Activated CD4-positive, alpha-beta T cell treated with anti-CD3 and anti-CD28 coated beads, Interleukin-2, amount 10 ng/mL, durations not matched to agents 24 days and 14 days (primary cell): ENCODE data around the gene CGNL1. TPM values are rescaled to one million over a fixed set of nuclear protein-coding genes. Genes with fewer than 3 reads are reported as not detected.

Experiments
- DNase-seq: peaks from one replicate; pipeline ENCODE4 v3.0.0; 2022
- H3K27ac Mint-ChIP-seq: one replicate; pipeline ENCODE4 v1.8.0; 2022; ENCODE audit warnings: mild to moderate bottlenecking, mixed read lengths
- H3K27me3 Mint-ChIP-seq: one replicate; pipeline ENCODE4 v1.8.0; 2022; ENCODE audit warnings: mixed read lengths
- H3K36me3 Mint-ChIP-seq: one replicate; pipeline ENCODE4 v1.8.0; 2022; ENCODE audit warnings: low read depth, mild to moderate bottlenecking, mixed read lengths
- H3K4me1 Mint-ChIP-seq: one replicate; pipeline ENCODE4 v1.8.0; 2021; ENCODE audit warnings: mixed read lengths
- H3K4me3 Mint-ChIP-seq: one replicate; pipeline ENCODE4 v1.8.0; 2022; ENCODE audit warnings: mild to moderate bottlenecking, moderate library complexity, mixed read lengths
- H3K9me3 Mint-ChIP-seq: one replicate; pipeline ENCODE4 v1.8.0; 2021; ENCODE audit warnings: mixed read lengths
- intact Hi-C: fragments of 100-400 bp; cut with micrococcal nuclease; formaldehyde crosslinking; loops from one replicate; pipeline ENCODE4 v1.15.1; 2023
- total RNA-seq: library from RNA; stranded (reverse); gene quantifications from 2 replicates; pipeline ENCODE4 v1.2.3, GENCODE V29; 2022

The CGNL1 gene, protein sequence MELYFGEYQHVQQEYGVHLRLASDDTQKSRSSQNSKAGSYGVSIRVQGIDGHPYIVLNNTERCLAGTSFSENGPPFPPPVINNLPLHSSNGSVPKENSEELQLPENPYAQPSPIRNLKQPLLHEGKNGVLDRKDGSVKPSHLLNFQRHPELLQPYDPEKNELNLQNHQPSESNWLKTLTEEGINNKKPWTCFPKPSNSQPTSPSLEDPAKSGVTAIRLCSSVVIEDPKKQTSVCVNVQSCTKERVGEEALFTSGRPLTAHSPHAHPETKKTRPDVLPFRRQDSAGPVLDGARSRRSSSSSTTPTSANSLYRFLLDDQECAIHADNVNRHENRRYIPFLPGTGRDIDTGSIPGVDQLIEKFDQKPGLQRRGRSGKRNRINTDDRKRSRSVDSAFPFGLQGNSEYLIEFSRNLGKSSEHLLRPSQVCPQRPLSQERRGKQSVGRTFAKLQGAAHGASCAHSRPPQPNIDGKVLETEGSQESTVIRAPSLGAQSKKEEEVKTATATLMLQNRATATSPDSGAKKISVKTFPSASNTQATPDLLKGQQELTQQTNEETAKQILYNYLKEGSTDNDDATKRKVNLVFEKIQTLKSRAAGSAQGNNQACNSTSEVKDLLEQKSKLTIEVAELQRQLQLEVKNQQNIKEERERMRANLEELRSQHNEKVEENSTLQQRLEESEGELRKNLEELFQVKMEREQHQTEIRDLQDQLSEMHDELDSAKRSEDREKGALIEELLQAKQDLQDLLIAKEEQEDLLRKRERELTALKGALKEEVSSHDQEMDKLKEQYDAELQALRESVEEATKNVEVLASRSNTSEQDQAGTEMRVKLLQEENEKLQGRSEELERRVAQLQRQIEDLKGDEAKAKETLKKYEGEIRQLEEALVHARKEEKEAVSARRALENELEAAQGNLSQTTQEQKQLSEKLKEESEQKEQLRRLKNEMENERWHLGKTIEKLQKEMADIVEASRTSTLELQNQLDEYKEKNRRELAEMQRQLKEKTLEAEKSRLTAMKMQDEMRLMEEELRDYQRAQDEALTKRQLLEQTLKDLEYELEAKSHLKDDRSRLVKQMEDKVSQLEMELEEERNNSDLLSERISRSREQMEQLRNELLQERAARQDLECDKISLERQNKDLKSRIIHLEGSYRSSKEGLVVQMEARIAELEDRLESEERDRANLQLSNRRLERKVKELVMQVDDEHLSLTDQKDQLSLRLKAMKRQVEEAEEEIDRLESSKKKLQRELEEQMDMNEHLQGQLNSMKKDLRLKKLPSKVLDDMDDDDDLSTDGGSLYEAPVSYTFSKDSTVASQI
- not detected in 2 replicates for total RNA-seq

DNA sequence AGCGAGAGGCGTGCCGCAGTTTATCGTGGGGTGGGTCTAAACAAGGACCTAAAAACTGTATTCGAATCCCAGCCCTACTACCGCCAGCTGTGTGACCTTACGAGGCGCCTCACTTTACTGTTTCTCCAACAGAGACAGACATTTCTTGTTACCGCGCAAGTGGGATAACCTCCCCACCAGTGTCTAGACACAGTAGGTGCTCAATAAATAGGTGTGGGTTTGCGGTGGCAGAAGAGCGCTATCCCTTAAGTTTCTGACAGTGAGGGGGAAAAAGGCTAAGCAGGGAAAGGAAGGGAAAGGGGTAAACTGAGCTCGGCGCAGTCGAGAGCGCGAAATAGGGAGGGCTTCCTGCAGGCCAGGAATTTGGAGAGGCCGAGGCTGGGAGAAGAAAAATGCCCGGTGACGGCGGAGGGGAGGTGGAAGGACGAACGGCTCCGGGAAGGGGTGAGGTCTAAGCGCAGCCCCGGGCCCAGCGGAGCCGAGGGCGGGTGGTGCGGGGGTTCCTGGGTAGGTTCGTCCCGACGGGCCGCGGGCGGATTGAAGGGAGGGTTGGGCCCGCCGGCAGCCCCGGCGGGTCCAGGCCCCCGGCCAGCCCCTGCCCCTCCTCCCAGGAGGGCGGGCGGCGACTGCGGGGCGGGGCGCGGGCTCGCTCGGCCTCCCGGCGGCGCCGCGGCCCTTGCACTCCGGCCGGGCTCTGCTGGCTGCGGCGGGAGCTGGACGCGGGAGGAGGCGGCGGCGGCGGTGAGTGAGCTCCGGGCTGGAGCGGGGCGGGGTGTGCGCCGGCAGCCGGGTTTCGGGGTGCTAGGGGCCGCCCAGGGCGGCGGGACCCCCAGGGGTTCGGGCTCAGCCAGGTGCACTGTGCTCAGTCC lies at the start of gene CGNL1:
Gene CGNL1 (plus strand): TSS at position 679 of the 869 bp plus-strand sequence. CDS start 61,495 bp downstream, outside the sequence.
- H3K36me3 Mint-ChIP-seq = peaks cover 3% of the 10 kb centered on the region
- no peak for DNase-seq
- no peaks in the 10 kb centered on the region for H3K9me3 Mint-ChIP-seq
- peaks cover 60% of the 10 kb centered on the region for H3K27me3 Mint-ChIP-seq
- peak within 1 kb of the TSS; percentile 61 for H3K4me3 Mint-ChIP-seq
- peaks cover 6% of the 10 kb centered on the region for H3K4me1 Mint-ChIP-seq
- intact Hi-C loops = no loop called here
- H3K27ac Mint-ChIP-seq = no peak within 1 kb of the TSS

DNA sequence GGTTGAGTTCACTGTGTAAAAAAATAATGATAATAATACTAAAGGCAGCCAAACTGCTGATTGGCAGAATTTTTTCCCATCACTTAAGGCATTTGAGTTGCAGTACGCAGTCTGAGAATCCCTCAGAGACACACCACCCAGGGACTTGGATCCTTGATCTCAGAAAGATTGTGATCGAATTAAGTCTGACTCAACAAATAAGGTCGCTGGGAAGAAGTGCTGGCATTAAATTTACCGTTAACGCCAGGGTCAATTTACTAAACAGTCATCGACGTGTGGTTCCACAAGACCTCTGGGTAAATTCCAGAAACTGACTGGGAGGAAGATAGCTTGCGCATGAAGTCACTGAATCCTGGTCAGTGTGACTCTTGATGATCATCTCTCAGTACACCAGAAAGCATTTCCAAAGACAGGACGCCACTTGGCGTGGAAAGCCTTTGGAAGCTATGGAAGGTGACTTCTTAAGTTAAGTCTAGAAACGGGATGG lies 48.3 kb upstream of the CGNL1 start:
- Mint-ChIP-seq H3K9me3 (no peaks in the 10 kb centered on the region), H3K4me3 (no peak overlapping the region), H3K4me1 (peaks cover 10% of the 10 kb centered on the region), H3K27ac (no peak overlapping the region), H3K27me3 (peaks cover 8% of the 10 kb centered on the region), H3K36me3 (no peaks in the 10 kb centered on the region)
- intact Hi-C loops = no loop called here
- DNase-seq = no peak

DNA sequence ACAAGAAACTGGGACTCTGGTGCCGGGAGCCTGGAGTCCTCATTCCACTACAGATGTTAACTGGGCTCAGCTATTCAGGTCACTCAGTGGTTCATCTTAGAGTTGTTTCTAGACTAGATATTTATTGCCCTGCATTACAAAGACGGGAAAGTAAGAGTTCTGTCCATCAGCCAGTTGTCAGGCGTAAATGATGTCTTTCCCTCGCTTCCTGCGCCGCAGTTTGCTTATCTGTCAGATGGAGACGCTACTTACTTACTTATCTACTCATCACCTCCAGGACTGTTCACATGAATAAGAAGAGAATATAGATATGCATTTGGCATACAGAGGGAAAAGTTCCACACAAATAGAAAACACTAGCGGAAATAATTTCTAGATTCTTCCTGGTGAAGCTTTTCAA lies 47.8 kb upstream of the CGNL1 start:
- DNase-seq = no peak
- Mint-ChIP-seq H3K36me3 (no peaks in the 10 kb centered on the region), H3K27ac (no peak overlapping the region), H3K27me3 (peaks cover 8% of the 10 kb centered on the region), H3K4me3 (no peak overlapping the region), H3K4me1 (peaks cover 8% of the 10 kb centered on the region), H3K9me3 (no peaks in the 10 kb centered on the region)
- intact Hi-C loops = no loop called here

DNA sequence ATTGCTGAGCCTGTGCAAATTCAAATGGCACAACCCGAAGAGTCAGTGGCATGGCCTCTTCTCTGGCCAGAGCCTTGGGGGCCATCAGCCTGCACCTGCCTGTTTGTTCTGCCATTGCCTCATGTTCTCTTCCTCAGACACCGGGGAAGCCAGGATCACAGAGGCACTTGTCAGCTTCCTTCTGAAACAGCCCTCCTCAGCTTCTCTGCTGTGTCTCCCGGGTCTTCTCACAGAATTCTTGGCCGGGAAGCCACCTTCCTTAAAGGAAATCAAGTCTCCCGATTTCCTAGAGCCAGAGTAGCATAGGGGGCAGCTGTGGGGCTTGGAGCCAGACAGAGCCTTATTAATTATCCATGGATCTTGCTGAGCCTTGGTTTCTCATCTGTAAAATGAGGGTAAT lies 47.4 kb upstream of the CGNL1 start:
- Mint-ChIP-seq H3K9me3 (no peaks in the 10 kb centered on the region), H3K36me3 (no peaks in the 10 kb centered on the region), H3K4me1 (peaks cover 6% of the 10 kb centered on the region), H3K4me3 (no peak overlapping the region), H3K27ac (no peak overlapping the region), H3K27me3 (peaks cover 8% of the 10 kb centered on the region)
- intact Hi-C loops = no loop called here
- no peak for DNase-seq

DNA sequence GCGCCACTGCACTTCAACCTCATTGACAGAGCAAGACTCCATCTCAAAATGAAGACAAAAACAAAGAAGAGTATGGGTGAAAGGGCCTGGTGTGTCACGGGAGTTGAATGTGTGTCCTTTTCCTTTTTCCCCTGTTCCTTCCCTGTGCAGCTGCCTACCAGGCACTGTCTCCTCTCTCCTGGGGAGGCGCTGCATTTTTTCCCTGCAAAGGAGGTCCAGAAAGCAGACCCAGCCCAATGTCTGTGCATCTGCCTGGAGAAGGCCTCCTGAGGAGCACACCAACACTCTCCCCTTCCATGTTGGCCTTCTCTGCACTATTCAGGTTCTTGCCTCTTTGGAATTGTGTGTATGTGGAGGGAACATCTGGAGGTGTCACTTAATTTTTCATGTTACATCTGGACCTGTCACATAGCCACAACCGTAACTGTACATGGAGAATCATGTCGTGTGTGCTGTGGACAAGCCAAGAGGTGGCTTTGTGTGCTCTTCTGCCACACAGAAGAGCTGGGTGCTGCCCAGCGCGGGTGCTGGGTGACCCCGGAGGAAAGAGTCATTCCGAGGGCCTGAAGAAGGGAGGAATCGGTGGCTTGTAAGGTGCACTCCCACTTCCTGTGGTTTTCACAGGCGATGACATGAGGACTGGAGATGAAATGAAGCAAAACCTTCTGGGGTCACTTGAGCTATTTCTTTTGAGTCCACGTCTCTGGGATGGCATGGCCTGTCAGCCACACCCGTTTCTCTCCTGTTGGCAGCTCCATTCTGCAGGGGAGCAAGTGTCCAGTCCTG lies 46.5 kb upstream of the CGNL1 start:
- no peak overlapping the region for H3K27ac Mint-ChIP-seq
- H3K4me1 Mint-ChIP-seq = peaks cover 6% of the 10 kb centered on the region
- intact Hi-C loops = no loop called here
- no peaks in the 10 kb centered on the region for H3K36me3 Mint-ChIP-seq
- no peaks in the 10 kb centered on the region for H3K9me3 Mint-ChIP-seq
- peaks cover 8% of the 10 kb centered on the region for H3K27me3 Mint-ChIP-seq
- H3K4me3 Mint-ChIP-seq = no peak overlapping the region
- DNase-seq = no peak

DNA sequence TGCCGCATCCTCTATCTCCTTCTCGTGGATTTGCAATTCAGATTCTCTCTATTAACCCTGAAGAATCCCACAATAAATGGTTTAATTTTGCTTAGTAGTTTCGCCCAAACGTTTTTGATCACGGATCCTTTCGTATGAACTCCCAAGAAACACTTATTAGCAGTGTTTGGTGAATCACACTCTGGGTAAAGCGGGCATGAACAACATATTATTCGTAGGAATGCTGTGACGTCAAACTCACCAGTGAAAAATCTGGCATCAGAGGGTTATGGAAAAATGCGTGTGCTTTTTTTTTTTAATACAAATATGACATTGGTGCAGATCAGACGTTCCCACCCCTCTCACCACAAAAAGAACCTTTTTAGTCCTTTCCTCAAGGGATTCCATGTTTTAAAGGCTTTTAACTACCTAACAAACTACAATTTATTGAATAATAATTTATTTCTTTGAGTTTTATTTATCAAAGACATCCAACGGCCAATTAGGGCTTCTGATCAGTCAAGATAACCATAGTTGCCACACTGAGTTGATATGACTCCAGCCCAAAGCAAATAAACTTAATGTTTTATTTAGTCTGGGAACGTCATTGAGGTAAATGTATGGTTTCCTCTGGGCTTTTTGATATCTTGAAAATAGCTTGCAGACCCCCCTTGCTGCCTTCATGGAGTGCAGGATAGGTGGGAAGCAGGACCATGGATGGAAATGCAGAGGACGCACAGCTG lies 45.5 kb upstream of the CGNL1 start:
- no peak overlapping the region for H3K4me3 Mint-ChIP-seq
- peaks cover 6% of the 10 kb centered on the region for H3K27me3 Mint-ChIP-seq
- H3K4me1 Mint-ChIP-seq = peaks cover 6% of the 10 kb centered on the region
- DNase-seq = no peak
- H3K27ac Mint-ChIP-seq = no peak overlapping the region
- no peaks in the 10 kb centered on the region for H3K9me3 Mint-ChIP-seq
- intact Hi-C loops = no loop called here
- H3K36me3 Mint-ChIP-seq = no peaks in the 10 kb centered on the region

DNA sequence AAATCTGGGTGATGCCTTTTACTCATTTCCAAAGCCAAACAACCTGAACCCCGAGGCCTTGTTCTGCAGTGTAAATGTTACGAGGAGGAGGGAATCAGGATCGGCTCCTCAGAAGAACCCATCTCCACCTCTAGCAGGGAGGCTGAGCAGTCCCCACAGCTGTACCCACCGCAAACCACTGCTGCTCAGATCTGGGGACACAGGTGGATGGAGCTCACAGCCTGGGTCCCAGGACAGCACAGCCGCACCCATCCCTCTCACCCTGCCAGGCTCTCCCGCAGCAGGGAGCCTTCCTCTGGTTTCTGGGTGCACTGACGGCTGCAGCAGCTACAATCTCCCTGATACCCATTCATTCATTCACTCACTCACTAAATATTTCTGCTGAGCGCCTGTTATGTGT lies 44.0 kb upstream of the CGNL1 start:
- H3K4me1 Mint-ChIP-seq = peaks cover 6% of the 10 kb centered on the region
- H3K4me3 Mint-ChIP-seq = no peak overlapping the region
- H3K36me3 Mint-ChIP-seq = no peaks in the 10 kb centered on the region
- H3K27me3 Mint-ChIP-seq = peaks cover 6% of the 10 kb centered on the region
- no peaks in the 10 kb centered on the region for H3K9me3 Mint-ChIP-seq
- H3K27ac Mint-ChIP-seq = no peak overlapping the region
- intact Hi-C loops = no loop called here
- DNase-seq = no peak

DNA sequence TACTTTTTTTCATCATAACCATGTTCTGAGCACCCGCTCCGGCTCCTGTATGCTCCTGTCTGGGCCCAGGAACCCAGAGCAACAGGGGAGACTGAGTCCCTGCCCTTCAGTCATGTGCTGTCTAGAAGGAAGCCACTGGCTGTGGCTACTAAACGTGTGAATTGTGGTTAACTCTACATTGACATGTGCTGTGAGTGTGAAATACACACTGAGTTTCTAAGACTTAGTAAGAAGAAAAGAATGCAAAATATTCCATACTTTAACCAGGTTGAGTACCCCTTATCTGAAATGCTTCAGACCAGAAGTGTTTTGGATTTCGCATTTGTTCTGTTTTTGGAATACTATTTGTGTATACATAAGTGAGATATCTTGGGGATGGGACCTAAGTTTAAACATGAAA lies 42.8 kb upstream of the CGNL1 start:
- intact Hi-C loops = no loop called here
- no peaks in the 10 kb centered on the region for H3K36me3 Mint-ChIP-seq
- DNase-seq = no peak
- H3K4me1 Mint-ChIP-seq = peaks cover 6% of the 10 kb centered on the region
- H3K27ac Mint-ChIP-seq = no peak overlapping the region
- no peaks in the 10 kb centered on the region for H3K9me3 Mint-ChIP-seq
- peaks cover 6% of the 10 kb centered on the region for H3K27me3 Mint-ChIP-seq
- no peak overlapping the region for H3K4me3 Mint-ChIP-seq

DNA sequence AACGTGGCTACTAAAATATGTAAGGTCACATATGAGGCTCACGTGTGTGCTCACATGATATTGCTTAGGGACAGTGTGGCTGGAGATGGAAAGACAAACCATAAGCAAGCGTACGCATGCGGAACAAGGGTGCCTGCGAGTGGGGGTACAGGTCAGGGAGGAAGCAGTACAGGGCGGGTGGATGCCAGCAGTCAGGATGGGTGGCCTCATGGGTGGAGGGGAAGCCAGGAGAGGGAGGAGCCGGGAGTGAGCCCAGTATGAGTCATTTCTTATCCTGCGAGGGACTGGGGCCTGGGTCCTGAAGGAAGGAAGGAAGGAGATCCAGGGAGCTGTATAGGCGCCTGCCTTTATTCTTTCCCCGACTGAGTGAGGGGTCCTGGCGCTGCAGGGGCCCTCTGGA lies 42.0 kb upstream of the CGNL1 start:
- intact Hi-C loops = no loop called here
- Mint-ChIP-seq H3K4me1 (peaks cover 6% of the 10 kb centered on the region), H3K36me3 (no peaks in the 10 kb centered on the region), H3K27me3 (peaks cover 5% of the 10 kb centered on the region), H3K27ac (no peak overlapping the region), H3K9me3 (no peaks in the 10 kb centered on the region), H3K4me3 (no peak overlapping the region)
- no peak for DNase-seq

DNA sequence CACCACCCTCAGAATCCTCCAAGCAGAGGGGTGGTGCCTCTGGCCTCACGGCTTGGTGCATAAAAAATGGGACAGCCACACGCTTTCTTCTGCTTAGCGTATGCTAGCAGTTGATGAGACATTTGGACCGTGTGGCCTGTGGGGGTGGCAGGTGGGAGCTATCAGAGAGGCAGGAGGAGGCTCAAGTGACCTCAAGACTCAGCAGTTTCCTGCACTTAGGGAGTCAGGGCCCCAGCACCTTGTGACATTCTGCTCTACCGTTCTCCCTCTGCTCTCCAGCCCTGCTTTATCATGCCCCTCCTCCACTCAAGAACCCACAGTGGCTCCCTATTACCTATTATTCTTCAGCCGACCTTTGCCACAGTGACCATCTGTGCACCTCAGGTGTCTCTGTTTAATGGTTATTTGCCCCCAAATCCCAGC lies 41.0 kb upstream of the CGNL1 start:
- no peaks in the 10 kb centered on the region for H3K36me3 Mint-ChIP-seq
- no peaks in the 10 kb centered on the region for H3K27me3 Mint-ChIP-seq
- no peaks in the 10 kb centered on the region for H3K9me3 Mint-ChIP-seq
- peaks cover under 1% of the 10 kb centered on the region for H3K4me1 Mint-ChIP-seq
- H3K27ac Mint-ChIP-seq = no peak overlapping the region
- no peak for DNase-seq
- H3K4me3 Mint-ChIP-seq = no peak overlapping the region
- intact Hi-C loops = no loop called here

DNA sequence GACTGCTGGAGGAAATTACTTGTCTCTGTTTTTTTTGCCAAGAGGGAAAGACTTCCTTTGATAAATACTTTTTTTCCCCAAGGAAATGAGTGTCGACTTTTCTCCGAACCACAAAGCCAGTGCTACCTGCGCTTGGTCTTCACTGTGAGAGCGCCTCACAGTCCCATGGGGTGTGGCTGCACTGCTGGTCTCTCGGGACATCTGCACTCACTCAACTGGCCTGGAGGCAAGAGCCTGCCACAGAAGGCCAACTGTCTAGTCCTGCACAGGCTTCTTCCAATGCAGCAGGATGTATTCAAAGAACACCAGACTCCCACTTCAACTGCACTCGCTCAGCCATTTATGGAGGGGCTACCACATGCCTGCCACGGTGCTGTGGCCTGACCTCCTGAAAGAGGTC lies 40.6 kb upstream of the CGNL1 start:
- Mint-ChIP-seq H3K27me3 (peaks cover under 1% of the 10 kb centered on the region), H3K4me3 (no peak overlapping the region), H3K9me3 (no peaks in the 10 kb centered on the region), H3K36me3 (no peaks in the 10 kb centered on the region), H3K4me1 (no peaks in the 10 kb centered on the region), H3K27ac (no peak overlapping the region)
- no peak for DNase-seq
- intact Hi-C loops = no loop called here

DNA sequence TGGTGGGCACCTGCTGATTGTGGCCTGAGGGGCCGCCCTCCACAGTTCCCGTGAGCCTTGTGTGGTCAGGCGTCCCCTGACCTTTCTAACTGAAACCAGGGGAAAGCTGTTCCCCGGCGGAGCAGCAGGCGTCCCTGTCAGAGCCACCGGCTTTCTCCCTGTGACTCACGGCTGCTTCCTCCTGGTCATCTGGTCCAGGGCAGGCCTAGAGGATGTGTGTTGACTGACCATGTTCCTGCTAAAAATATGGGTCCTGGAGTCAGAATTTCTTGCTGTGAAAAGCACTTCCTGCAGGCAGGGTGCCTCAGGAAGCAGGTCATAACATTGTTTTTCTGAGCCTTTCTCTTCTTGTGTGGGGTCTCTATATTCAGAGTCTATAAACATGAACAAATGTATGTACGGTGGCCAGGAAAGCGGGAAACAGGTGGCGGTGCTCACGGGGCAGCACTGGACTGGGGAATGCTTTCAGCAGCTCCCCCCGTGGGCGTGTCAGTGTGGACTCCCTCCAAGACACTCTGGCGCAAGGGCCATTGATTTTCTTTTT lies 38.4 kb upstream of the CGNL1 start:
- no peak overlapping the region for H3K27ac Mint-ChIP-seq
- no peaks in the 10 kb centered on the region for H3K36me3 Mint-ChIP-seq
- H3K9me3 Mint-ChIP-seq = no peaks in the 10 kb centered on the region
- intact Hi-C loops = no loop called here
- H3K27me3 Mint-ChIP-seq = peaks cover 2% of the 10 kb centered on the region
- no peak overlapping the region for H3K4me3 Mint-ChIP-seq
- no peaks in the 10 kb centered on the region for H3K4me1 Mint-ChIP-seq
- no peak for DNase-seq
